Thyroid gland (tissue), 4 donors: ENCODE measurements around the gene INHBA. TPM values are rescaled to one million over a fixed set of nuclear protein-coding genes. Genes with fewer than 3 reads are reported as not detected.

ENCODE experiments used
- DNase-seq, 2 donors: peaks; one replicate each; pipeline ENCODE4 v3.0.0-alpha.2; 2019
- H3K27ac ChIP-seq, 3 donors: fragments of 200-600 bp; sonication (generic); 1 replicate in 2 of 3; 2 replicates in 1 of 3; pipeline ENCODE4 v1.5.1; 2016 to 2019; ENCODE audit warnings: mild to moderate bottlenecking in 1 of 3, moderate library complexity in 1 of 3
- H3K27me3 ChIP-seq: fragments of 200-600 bp; sonication (generic); one replicate; pipeline ENCODE4 v1.5.1; 2019
- H3K36me3 ChIP-seq, 2 donors: fragments of 200-600 bp; sonication (generic); one replicate each; pipeline ENCODE4 v1.5.1; 2016 to 2019
- H3K4me1 ChIP-seq, 2 donors: fragments of 200-600 bp; sonication (generic); one replicate each; pipeline ENCODE4 v1.5.1; 2017 to 2019
- H3K4me3 ChIP-seq, 3 donors: fragments of 200-600 bp; sonication (generic); replicated peaks in 1 of 3; 1 replicate in 2 of 3; 2 replicates in 1 of 3; pipeline ENCODE4 v1.5.1; 2016; ENCODE audit warnings: mild to moderate bottlenecking in 1 of 3
- H3K9me3 ChIP-seq: fragments of 200-600 bp; sonication (generic); one replicate; pipeline ENCODE4 v1.5.1; 2017
- CTCF ChIP-seq, 6 experiments: fragments of 200-600 bp in 3 of 6; fragments of 450-650 bp in 3 of 6; sonication (generic) in 3 of 6; IDR thresholded peaks; one replicate each; pipeline ENCODE4 v1.5.1; 2016 to 2019; ENCODE audit warnings: antibody characterized with exemption in 6 of 6, mild to moderate bottlenecking in 2 of 6, inconsistent platforms in 1 of 6, moderate library complexity in 1 of 6
- POLR2A ChIP-seq, 2 donors: fragments of 450-650 bp; IDR thresholded peaks; one replicate each; pipeline ENCODE4 v1.6.1; 2017; ENCODE audit warnings: antibody characterized with exemption in 2 of 2, mild to moderate bottlenecking in 2 of 2, moderate library complexity in 1 of 2
- WGBS, 2 donors: methylation state at CpG; one replicate each; pipeline ENCODE4 v1.1.5; 2017; 5-methylcytosine and 5-hydroxymethylcytosine counted together
- intact Hi-C: fragments of 100-400 bp; cut with DNase I; formaldehyde crosslinking; loops from one replicate; pipeline ENCODE4 v1.15.1; 2023
- total RNA-seq, 4 donors: library from RNA; depleted of rRNA; stranded (reverse); fragments of >200 nt; gene quantifications; one replicate each; pipeline ENCODE4 v1.2.3, GENCODE V29; 2016

INHBA gene
- total RNA-seq, 4 donors from 2014 or later = 1.3 to 3.0 (median 1.5) TPM

GRCh38 chr7:41708581-41709358 lies 5.9 kb upstream of the INHBA start:
- no peaks in the 10 kb centered on the region for H3K27me3 ChIP-seq
- no peak for DNase-seq
- H3K27ac ChIP-seq = no peak overlapping the region
- TF ChIP-seq CTCF (IDR thresholded peaks at IDR 0.05) = no peak
- TF ChIP-seq POLR2A (IDR thresholded peaks at IDR 0.05) = no peak
- 78 to 86% methylated on average over 8 of the region's 8 CpGs for WGBS, 2 donors
- no peaks in the 10 kb centered on the region for H3K36me3 ChIP-seq
- H3K4me1 ChIP-seq = peaks cover 7 to 12% of the 10 kb centered on the region in 2 donors
- no peak overlapping the region for H3K4me3 ChIP-seq
- no peaks in the 10 kb centered on the region for H3K9me3 ChIP-seq
- intact Hi-C loops = no loop called here

GRCh38 chr7:41706228-41706930 lies 3.5 kb upstream of the INHBA start:
- peaks cover 7 to 14% of the 10 kb centered on the region in 2 donors for H3K4me1 ChIP-seq
- 78 to 81% methylated on average over 18 of the region's 18 CpGs for WGBS, 2 donors
- H3K9me3 ChIP-seq = no peaks in the 10 kb centered on the region
- H3K27ac ChIP-seq = peak overlapping the region in 1 of 3 donors; percentile 81
- intact Hi-C loops = no loop called here
- no peak overlapping the region for H3K4me3 ChIP-seq
- no peak for TF ChIP-seq CTCF (IDR thresholded peaks at IDR 0.05)
- TF ChIP-seq POLR2A (IDR thresholded peaks at IDR 0.05) = no peak
- no peaks in the 10 kb centered on the region for H3K27me3 ChIP-seq
- no peak for DNase-seq
- no peaks in the 10 kb centered on the region for H3K36me3 ChIP-seq

- intact Hi-C loops = no loop called here
- H3K9me3 ChIP-seq = no peaks in the 10 kb centered on the region
- no peaks in the 10 kb centered on the region for H3K27me3 ChIP-seq
- peak overlapping the region in 2 of 3 donors; percentile 29 to 33 for H3K4me3 ChIP-seq
- DNase-seq = peak; percentile 96 to 97
- WGBS, 2 donors = 1 to 4% methylated on average over 27 to 33 of the region's 42 CpGs
- no peaks in the 10 kb centered on the region for H3K36me3 ChIP-seq
- peak overlapping the region; percentile 81 to 93 (median 87) for H3K27ac ChIP-seq
- H3K4me1 ChIP-seq = peaks cover 7 to 19% of the 10 kb centered on the region in 2 donors
- peak; percentile 49 to 87 (median 80) for TF ChIP-seq CTCF (IDR thresholded peaks at IDR 0.05)
- TF ChIP-seq POLR2A (IDR thresholded peaks at IDR 0.05) = no peak
Measured at GRCh38 chr7:41705109-41705901, 2.4 kb upstream of the INHBA start.

DNA sequence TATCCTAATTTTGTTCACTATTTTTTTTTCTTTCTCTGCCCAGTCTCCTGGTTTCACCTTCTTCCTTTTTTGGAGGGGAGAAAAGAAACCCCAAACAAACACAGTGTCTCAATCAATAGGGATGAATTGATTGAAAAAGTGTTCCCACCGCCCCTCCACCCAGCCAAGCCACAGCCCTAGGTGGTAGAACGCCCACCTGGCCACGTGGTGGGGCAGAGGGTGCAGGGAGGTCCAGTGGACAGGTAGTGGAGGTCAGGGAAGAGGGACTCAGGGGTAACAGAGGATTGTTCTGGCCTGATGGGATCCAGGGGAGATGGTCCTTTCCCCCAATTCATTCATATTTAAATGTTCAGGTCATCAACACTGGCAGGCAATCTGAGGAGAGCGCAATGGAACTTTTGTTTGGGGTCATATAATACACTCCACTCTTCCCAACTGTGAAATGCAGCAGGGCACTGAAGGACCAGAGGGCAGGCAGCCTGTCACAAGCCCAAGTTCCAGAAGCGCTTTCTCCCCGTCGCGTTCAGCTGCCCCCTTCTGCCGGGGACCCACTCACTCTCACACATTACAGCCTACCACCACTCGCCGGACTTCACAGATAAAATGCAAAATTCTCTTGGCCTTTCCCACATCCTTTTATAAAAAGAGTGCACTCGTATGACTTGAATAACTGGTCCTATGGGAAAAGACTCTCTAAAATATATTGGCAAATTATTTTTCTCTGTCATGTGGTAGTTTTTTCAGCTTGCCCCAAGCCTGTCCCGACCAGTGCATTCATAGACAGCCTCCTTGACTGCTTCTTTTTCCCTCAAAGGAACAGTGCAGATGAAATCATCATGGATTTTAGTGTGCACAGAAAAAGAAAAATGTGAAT lies 1.6 kb downstream of the INHBA start:
- H3K4me1 ChIP-seq = peaks cover 17 to 29% of the 10 kb centered on the region in 2 donors
- 53 to 58% methylated on average over 13 of the region's 13 CpGs for WGBS, 2 donors
- intact Hi-C loops = no loop called here

More for the DNA sequence above, 1.6 kb downstream of the INHBA start:
- peak overlapping the region; percentile 67 to 85 (median 81) for H3K27ac ChIP-seq
- TF ChIP-seq POLR2A (IDR thresholded peaks at IDR 0.05) = no peak
- no peak for TF ChIP-seq CTCF (IDR thresholded peaks at IDR 0.05)
- H3K9me3 ChIP-seq = no peaks in the 10 kb centered on the region
- no peaks in the 10 kb centered on the region for H3K36me3 ChIP-seq
- DNase-seq = no peak
- H3K27me3 ChIP-seq = no peaks in the 10 kb centered on the region
- H3K4me3 ChIP-seq = no peak overlapping the region
